GM21360 (cell line): ENCODE data around the gene TP53INP2.
"Not testable (repeated sequence)": the region's sequence is repeated elsewhere in the genome, so short reads cannot be mapped to it uniquely, and the experiment has no call there.

Experiments
- ATAC-seq: cut with Tn5 transposase; IDR thresholded peaks from one replicate; pipeline ENCODE4 v1.9.1; 2021; ENCODE audit warnings: mild to moderate bottlenecking, moderate library complexity; ENCODE audit not compliant: unreplicated experiment

The TP53INP2 gene, protein sequence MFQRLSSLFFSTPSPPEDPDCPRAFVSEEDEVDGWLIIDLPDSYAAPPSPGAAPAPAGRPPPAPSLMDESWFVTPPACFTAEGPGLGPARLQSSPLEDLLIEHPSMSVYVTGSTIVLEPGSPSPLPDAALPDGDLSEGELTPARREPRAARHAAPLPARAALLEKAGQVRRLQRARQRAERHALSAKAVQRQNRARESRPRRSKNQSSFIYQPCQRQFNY

DNA sequence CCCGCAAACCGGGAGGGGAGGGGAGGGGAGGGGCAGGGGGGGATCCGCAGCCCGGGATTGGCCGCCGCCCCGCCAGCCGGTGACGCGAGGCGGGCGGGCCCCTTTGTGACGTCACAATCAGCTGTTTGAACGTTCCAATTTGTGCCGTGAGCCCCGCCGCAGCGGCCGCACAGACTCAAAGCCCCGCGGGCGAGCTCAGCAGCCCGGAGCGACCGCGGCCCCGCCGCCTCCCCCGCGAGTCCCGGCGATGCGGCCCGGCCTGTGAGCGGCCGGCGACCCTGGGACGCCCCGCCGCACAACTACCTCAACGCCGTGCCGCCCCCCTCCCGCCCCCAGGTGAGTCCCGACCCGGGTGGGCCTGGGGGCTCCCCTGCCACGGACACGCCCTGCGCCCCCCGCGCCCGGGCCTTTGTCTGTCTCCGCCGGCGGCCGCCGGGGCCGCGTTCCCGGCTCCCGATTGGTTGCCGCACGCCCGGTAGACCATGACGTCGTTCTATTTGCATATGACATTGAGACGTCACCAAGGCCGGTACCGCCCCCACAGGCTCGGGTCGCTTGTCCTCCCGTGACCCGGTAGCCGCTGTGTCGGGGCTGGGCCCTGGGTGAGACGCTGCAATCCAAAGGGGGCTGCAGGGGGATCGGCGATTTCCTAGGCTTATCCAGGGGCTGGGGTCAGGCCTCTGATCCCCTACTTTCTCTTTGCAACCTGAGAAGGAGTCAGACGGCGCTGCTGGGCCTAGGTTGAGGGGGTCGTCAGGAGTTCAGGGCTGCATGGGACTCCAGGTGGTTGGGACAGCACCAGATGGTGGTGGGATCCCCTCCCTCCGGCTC is at the start of gene TP53INP2:
TP53INP2 (plus strand) TSS at position 168 of the 831 bp plus-strand sequence. CDS start 4,396 bp downstream, outside the sequence.
- ATAC-seq = peak; percentile 43

DNA sequence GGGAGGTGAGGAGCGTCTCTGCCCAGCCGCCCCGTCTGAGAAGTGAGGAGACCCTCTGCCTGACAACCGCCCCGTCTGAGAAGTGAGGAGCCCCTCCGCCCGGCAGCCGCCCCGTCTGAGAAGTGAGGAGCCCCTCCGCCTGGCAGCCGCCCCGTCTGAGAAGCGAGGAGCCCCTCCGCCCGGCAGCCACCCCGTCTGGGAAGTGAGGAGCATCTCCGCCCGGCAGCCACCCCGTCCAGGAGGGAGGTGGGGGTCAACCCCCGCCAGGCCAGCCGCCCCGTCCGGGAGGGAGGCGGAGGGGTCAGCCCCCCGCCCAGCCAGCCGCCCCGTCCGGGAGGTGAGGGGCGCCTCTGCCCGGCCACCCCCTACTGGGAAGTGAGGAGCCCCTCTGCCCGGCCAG is 45.5 kb upstream of the TP53INP2 start:
- ATAC-seq = not testable (repeated sequence)

DNA sequence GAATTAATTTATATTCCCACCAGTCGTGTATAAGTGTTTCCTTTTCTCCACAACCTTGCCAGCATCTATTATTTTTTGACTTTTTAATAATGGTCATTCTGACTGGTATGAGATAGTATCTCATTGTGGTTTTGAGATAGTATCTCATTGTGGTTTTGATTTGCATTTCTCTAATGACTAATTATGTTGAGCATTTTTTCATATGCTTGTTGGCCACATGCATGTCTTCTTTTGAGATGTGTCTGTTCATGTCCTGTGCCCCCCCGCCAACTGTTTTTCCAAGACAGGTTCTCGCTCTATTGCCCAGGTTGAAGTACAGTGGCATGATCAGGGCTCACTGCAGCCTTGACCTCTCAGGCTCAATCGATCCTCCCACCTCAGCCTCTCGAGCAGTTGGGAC is 42.3 kb upstream of the TP53INP2 start:
- not testable (repeated sequence) for ATAC-seq

DNA sequence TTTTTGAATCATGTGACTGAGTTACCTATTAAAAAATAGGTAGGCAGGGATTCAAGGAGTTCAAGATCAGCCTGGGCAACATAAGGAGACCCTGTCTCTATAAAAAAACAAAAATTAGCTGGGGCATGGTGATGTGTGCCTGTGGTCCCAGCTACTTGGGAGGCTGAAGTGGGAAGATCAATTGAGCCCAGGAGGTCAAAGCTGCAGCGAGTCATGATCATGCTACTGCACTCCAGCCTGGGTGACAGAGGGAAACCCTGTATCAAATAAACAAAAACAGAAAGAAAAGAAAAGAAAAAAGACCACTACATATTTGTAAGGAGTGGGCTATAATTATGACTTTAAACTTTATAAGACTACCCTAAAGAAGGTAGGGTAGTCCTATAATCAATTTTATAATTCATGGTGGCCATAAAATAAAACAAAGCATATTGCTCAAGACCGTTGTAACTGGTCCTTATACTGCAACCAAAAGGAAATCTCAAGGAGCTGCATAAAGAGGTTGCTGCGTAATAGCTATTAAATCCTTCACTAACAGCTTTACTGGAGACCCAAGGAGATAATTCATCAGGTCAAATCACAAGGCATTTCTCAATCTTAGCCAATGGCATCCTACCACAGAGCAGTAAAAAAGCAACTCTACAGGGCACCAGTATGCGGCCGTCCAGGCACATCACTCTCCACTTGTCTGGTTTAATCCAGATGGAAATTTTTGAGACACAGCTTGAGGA is 40.8 kb upstream of the TP53INP2 start:
- no peak for ATAC-seq

DNA sequence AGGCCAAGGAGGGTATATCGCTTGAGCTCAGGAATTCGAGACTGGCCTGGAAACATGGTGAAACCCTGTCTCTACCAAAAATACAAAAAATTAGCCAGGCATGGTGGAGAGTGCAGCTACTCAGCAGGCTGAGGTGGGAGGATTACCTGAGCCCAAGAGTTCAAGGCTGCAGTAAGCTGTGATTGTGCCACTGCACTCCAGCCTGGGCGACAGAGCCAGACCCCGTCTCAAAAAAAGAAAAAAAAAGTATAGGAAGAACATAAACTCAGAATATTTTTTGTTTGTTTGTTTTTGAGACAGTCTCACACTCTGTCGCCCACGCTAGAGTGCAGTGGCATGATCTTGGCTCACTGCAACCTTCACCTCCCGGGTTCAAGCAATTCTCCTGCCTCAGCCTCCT is 39.4 kb upstream of the TP53INP2 start:
- ATAC-seq = not testable (repeated sequence)

DNA sequence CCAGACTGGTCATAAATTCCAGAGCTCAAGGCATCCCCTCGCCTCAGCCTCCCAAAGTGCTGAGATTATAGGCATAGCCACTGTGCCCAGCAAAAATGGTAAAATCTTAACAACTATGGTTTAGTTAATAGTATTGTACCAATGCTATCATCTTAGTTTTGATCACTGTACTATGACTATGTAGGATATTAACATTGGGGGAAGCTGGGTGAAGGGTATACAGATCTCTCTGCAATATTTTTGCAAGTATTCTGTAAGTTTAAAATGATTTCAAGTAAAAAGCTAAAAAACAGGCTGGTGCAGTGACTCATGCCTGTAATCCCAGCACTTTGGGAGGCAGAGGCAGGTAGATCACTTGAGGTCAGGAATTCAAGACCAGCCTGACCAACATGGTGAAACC is 35.0 kb upstream of the TP53INP2 start:
- no peak for ATAC-seq

DNA sequence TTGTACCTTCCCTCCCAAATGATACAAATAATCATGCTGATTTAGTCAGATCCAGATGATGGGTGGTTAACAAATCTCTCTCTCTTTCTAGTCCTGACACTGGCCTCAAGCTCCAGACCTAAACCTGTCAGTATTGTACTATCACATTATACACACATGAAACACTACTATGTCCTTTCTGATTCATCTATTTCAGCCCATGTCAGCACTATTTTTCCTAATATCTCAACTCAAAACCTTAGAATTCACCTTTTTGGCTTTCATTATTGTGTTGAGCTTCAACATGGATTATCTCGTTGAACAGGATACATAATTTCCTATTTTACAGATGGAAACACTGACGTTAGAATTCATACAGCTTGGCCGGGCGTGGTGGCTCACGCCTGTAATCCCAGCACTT is 30.7 kb upstream of the TP53INP2 start:
- no peak for ATAC-seq

DNA sequence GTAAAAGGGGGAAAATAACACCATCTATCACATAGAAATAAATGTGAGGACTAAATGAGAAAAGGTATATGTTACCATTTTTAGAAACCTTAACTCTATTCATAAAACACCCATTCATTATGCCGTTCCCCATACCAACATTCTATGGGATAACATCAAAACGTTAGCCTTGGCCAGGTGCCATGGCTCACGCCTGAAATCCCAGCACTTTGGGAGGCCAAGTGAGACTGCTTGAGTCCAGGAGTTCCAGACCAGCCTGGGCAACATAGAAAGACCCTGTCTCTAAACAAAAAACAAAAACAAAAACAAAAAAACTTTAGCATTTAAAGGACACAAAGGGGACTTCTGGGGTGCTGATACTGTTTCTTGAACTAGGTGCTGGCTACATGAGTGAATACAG is 28.6 kb upstream of the TP53INP2 start:
- ATAC-seq = no peak

DNA sequence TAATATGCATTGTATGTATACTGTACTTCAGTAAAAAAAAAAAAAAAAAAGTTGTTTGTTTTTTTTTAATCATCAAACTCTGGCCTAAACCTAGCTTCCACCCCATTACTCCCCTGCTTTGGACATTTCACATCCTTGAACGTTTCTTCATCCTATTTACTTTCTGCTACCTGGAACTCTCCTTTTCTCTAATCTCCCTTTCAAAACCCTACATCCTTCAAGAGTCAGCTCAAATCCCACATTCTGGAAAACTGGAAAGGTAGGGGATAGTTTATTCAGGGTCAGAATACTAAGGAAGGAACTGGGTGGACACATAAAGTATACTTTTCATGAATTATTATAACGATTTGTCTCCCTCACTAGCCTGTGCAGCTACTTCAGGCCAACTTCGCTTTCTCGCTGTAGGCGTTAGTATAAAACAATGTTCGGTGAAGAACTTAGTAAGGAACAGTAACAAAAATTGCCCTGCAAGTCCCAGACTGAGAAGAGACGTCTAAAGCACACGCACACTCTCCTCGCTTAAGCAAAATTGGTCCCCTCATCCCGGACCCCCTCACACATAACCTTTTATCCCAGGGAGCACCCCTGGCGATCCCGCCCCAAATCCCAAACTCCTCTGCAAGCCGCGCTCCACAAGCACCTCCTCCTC is 28.0 kb upstream of the TP53INP2 start:
- ATAC-seq = no peak

DNA sequence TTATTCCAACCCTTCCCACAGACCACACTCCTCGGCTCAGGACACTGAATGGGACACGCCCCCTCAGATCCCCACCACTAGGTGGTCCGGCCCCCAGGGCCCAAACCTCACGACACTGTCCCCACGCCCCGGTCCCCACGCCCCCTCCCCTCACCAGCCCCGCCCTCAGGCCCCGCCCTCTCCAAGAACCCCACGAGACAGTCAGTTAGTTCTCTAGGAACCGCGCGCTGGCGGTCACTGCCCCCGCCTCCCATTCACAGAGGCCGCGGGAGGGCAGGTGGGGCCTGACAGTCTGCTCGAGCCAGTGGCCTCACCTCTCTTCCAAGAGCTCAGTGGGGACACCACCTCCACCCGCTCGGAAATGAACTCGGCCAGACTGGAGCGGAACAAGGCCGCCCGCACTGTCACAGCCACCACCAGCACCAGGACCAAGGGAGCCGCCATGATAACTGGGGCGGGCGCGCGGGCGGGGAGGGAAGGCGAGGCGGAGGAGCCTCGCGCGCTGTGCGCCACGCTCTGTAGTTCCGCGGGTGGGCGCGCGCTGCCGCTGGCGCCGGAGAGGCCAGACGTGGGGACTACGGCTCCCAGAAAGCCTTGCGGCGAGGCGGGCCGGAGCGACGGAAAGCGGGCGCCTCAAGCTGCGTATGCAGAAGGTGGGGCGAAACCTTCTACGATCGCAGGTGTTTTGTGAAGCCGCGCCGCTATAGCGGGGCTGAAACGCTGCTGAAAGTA is 27.3 kb upstream of the TP53INP2 start, which contains the start of gene PIGU:
PIGU (minus strand) TSS at position 451 of the 732 bp plus-strand sequence; CDS start at position 444, 7 bp downstream.
- peak; percentile 91 for ATAC-seq

DNA sequence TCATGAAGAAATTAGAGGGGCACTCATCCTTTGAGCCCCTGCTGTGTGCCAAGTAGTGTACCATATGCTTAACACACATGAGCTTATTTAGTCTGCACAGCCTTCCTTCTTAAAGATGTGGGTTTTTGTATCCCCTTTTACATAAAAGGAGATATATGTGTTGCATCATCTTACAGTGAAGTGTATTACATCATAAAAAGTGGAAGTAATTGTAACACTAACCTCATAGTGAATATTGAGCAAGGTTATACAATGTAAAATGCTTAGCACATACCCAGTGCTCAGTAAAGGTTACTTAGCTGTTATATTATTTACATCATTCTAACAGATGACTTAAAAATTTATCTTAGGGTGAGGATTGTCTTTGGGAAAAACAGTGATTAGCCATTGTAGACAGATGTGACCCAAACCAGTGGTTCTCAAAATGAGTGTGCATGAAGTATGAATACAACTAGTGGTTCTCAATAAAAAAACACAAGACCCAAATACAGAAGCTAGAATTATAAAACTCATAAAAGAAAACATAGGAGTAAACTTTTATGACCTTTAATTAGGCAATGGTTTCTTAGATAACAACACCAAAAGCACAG is 23.5 kb upstream of the TP53INP2 start:
- ATAC-seq = no peak

DNA sequence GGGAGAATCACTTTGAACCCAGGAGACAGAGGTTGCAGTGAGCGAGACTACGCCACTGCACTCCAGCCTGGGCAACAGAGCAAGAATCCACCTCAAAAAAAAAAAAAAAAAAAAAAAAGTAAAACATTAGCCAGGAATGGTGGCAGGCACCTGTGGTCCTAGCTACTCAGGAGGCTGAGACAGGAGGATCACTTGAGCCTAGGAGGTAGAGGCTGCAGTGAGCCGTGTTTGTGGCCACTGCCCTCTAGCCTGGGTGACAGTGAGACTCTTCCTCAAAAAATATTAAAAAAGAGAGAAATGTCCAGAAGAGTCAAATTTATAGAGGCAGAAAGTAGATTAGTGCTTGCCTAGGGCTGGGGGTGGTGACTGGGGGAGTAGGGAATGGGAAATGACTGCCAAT is 20.5 kb upstream of the TP53INP2 start:
- ATAC-seq = no peak

DNA sequence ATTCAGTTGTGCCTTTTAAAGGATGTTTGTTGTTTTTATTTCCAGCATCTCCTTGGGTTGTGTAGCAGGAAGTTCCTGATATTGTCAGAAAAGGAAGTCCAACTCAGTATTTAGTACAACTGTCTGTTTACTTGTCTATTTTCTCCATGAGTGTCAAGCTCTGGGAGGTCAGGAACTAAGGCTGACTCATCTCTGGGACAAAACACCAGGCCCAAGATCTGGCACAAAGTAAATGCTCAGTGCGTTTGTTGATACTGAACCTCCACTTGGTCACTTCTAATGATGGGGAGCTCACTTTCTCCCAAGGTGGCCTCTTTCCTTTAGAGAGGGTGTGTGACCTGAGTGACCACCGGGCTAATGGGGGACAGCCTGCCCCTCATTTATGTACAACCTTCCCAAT is 14.7 kb upstream of the TP53INP2 start:
- no peak for ATAC-seq

DNA sequence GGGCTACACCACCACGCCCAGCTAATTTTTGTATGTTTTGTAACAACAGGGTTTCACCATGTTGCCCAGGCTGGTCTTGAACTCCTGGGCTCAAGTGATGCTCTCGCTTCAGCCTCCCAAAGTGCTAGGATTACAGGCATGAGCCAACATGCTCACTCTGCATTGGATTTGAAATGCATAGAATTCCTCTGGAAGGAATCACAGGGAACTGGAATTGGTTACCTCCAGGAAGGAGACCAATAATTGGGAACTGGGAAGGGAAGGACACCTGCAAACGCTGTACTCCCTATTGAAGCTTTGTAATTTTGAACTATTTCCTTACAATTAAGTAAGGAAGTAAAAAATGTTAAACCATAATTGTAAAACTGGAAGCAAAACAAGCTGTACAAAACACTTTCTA is 12.3 kb upstream of the TP53INP2 start:
- ATAC-seq = no peak

DNA sequence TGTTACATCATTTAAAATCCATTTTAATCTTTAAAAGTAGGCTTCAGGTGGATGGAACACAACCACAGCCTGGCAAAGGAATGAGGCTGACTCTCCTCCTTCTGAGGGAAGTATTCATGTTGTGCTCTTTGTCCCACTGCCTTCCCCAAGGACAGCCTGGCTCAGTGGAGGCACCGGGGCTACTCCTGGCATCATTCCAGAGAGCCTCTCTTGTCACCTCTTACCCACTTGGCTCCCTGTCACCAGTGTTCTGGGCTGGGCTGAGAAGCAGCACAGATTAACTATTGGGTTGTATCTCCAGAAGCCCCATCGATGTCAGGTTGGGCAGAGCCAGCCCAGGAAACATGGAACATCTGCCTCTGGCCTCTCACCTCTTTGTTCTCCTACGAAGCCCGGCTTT is 10.7 kb upstream of the TP53INP2 start:
- ATAC-seq = no peak

DNA sequence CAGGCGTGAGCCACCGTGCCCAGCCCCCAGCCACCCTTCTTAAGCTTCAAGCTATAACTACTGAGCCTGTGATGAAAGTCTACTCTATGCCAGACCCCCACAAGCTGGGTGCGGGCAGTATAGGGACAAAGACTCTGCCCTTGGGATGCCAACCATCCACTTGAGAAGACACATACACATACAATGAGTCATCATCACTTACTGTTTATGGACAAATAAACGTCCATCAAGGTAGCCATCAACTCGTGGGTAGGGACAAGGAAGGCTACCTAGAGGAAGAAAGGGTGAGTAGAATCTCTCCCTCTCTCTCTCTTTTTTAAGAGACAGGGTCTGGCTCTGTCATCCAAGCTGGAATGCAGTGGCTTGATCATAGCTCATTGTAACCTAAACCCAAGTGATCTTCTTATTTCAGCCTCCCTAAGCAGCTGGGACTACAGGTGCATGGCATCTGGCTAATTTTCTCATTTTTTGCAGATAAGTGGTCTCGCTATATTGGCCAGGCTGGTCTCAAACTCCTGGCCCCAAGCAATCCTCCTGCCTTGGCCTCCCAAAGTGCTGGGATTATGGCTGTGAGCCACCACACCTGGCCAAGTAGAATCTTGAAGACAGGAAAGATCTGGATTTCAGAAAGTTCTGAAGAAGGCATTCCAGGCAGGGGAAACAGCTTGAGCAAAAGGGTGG is 2.6 kb upstream of the TP53INP2 start:
- no peak for ATAC-seq

DNA sequence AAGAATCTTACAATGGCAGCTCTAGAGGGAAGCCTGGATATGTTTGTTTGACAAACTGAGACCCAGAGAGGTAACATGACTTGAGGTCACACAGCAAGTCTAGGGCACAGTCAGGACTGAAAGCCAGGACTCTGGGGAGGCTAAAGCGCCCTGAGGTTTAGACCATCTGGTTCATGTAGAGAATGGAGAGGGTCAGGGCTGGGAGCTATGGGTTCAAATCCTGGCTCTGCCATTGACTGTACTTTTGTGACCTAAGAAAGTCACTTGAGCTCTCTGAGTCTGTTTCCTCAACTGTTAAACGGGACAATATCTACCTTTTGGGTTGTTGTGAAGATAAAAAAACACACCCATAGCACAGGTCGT is 1.1 kb upstream of the TP53INP2 start:
- no peak for ATAC-seq

DNA sequence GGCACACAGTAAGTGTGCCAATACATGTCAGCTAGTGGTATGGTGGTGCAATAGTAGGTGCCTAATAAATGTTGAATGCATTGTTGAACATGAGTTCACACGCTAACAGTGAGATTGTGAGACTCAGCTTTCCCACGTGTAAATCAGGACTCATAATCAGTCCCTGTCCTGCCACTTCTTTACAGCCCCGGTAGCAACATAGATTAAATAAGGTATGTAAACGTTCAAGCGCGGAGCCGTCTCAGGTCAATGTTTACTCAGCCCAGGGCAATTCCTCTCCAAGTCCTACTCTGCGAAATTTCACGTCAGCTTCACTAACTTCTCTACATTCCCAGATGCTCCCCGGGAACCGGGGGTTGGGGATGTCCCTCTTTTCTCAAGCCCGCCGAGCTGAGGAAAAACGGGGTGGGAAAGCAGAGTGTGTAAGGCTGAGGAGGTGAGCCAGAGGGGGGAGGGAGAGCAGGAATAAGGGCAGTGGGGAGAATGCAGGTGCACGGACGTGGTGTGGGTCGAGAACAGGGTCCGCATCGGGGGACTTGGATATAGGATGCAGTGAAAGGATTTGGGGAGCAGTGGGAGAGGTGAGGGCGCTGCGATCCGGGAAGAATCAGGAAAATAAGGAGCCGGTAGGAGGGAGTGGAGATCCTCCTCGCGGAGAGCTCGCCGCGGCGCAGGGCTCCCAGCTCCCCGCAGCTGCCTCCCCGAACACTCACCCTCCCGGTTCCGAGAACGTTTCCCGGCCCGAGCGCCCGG is 544 bp upstream of the TP53INP2 start:
- no peak for ATAC-seq

DNA sequence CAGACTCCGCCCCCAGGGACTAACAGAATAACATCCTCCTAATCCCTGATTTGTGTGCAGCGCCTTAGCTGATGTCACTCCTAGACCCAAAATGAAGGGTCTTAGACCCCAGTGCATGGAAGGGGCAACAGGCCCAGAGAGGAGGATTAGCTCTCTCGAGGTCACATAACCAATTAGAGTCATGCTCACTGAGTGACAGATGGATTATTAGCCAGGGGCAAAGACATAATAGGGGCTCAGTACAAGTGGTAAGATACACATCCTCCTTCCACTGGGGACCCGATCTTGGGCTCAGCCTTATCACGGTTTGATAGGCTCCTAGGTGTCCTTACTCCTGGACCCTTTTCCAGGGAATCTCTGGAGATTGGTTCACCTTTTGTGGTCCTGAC is 858 bp downstream of the TP53INP2 start:
- no peak for ATAC-seq
